Measurements from ENCODE around the gene USP17L13.
"Not testable (repeated sequence)": the region's sequence is repeated elsewhere in the genome, so short reads cannot be mapped to it uniquely, and the experiment has no call there.

USP17L13 gene

GRCh38 chr4:9253078-9253477 is 28.4 kb downstream of the USP17L13 start, which contains the start of gene USP17L19:
TSS of gene USP17L19 (plus strand) at chr4:9253378. CDS start at chr4:9253378, 0 bp downstream.
- not testable (repeated sequence) for DNase-seq; H3K36me3 ChIP-seq (ENCODE audit: control insufficient read depth, insufficient read depth, low read length); H3K27ac ChIP-seq (ENCODE audit: insufficient read depth, low read length, poor library complexity, severe bottlenecking); H3K27me3 ChIP-seq (replicated peaks; ENCODE audit: control insufficient read depth, insufficient read depth, low read length, poor library complexity, severe bottlenecking); H3K4me1 ChIP-seq (ENCODE audit: control insufficient read depth, insufficient read depth, low read length, poor library complexity, severe bottlenecking); H3K4me3 ChIP-seq (ENCODE audit: insufficient read depth, low read depth, low read length, poor library complexity, severe bottlenecking); H3K9me3 ChIP-seq (ENCODE audit: control insufficient read depth, low read length)

- not testable (repeated sequence) for H3K9me3 ChIP-seq (ENCODE audit: control insufficient read depth, low read length); H3K36me3 ChIP-seq (ENCODE audit: control insufficient read depth, insufficient read depth, low read length); H3K27ac ChIP-seq (ENCODE audit: insufficient read depth, low read length, poor library complexity, severe bottlenecking); H3K4me3 ChIP-seq (ENCODE audit: insufficient read depth, low read depth, low read length, poor library complexity, severe bottlenecking); H3K27me3 ChIP-seq (replicated peaks; ENCODE audit: control insufficient read depth, insufficient read depth, low read length, poor library complexity, severe bottlenecking); DNase-seq; H3K4me1 ChIP-seq (ENCODE audit: control insufficient read depth, insufficient read depth, low read length, poor library complexity, severe bottlenecking)
These were observed 33.1 kb downstream of the USP17L13 start, which contains the start of gene USP17L20 for GRCh38 chr4:9257824-9258223. TSS of gene USP17L20 (plus strand) at chr4:9258124. CDS start at chr4:9258124, 0 bp downstream.

- not testable (repeated sequence) for H3K4me3 ChIP-seq (ENCODE audit: insufficient read depth, low read depth, low read length, poor library complexity, severe bottlenecking); H3K4me1 ChIP-seq (ENCODE audit: control insufficient read depth, insufficient read depth, low read length, poor library complexity, severe bottlenecking); DNase-seq; H3K36me3 ChIP-seq (ENCODE audit: control insufficient read depth, insufficient read depth, low read length); H3K9me3 ChIP-seq (ENCODE audit: control insufficient read depth, low read length); H3K27me3 ChIP-seq (replicated peaks; ENCODE audit: control insufficient read depth, insufficient read depth, low read length, poor library complexity, severe bottlenecking); H3K27ac ChIP-seq (ENCODE audit: insufficient read depth, low read length, poor library complexity, severe bottlenecking)
These were observed 37.9 kb downstream of the USP17L13 start, which contains the start of gene USP17L21 for GRCh38 chr4:9262572-9262971. TSS of gene USP17L21 (plus strand) at chr4:9262872. CDS start at chr4:9262872, 0 bp downstream.

GRCh38 chr4:9267319-9267718 is 42.6 kb downstream of the USP17L13 start, which contains the start of gene USP17L22:
TSS of gene USP17L22 (plus strand) at chr4:9267619. CDS start at chr4:9267619, 0 bp downstream.
- not testable (repeated sequence) for H3K9me3 ChIP-seq (ENCODE audit: control insufficient read depth, low read length); H3K4me1 ChIP-seq (ENCODE audit: control insufficient read depth, insufficient read depth, low read length, poor library complexity, severe bottlenecking); H3K4me3 ChIP-seq (ENCODE audit: insufficient read depth, low read depth, low read length, poor library complexity, severe bottlenecking); H3K27ac ChIP-seq (ENCODE audit: insufficient read depth, low read length, poor library complexity, severe bottlenecking); H3K27me3 ChIP-seq (replicated peaks; ENCODE audit: control insufficient read depth, insufficient read depth, low read length, poor library complexity, severe bottlenecking); H3K36me3 ChIP-seq (ENCODE audit: control insufficient read depth, insufficient read depth, low read length); DNase-seq

GRCh38 chr4:9271719-9272118 is 47.0 kb downstream of the USP17L13 start:
- H3K9me3 ChIP-seq (ENCODE audit: control insufficient read depth, low read length); H3K27me3 ChIP-seq (replicated peaks; ENCODE audit: control insufficient read depth, insufficient read depth, low read length, poor library complexity, severe bottlenecking); H3K36me3 ChIP-seq (ENCODE audit: control insufficient read depth, insufficient read depth, low read length); H3K4me3 ChIP-seq (ENCODE audit: insufficient read depth, low read depth, low read length, poor library complexity, severe bottlenecking); H3K4me1 ChIP-seq (ENCODE audit: control insufficient read depth, insufficient read depth, low read length, poor library complexity, severe bottlenecking); H3K27ac ChIP-seq (ENCODE audit: insufficient read depth, low read length, poor library complexity, severe bottlenecking): not testable (repeated sequence)
- DNase-seq = peak in 2 of 3 donors; percentile 0 to 2

All from effector memory CD4-positive, alpha-beta T cell (primary cell).